ENCODE measurements around the gene C19orf44.
A peak's percentile ranks its signal among the peaks of the same experiment; 100 is the strongest.
"Not testable (repeated sequence)": the region's sequence is repeated elsewhere in the genome, so short reads cannot be mapped to it uniquely, and the experiment has no call there.

The C19orf44 gene

GRCh38 chr19:16536130-16536529 lies 39.9 kb downstream of the C19orf44 start:
- no peak for DNase-seq (ENCODE audit: low spot score)
- in situ Hi-C loops (cut with MboI; ENCODE audit: low sequenced_read_pairs, unreplicated experiment) = no loop called here
- TF ChIP-seq CTCF (IDR thresholded peaks at IDR 0.05; ENCODE audit: borderline replicate concordance, control extremely low read depth, extremely low read depth, insufficient read depth, missing control alignments) = no peak

DNA sequence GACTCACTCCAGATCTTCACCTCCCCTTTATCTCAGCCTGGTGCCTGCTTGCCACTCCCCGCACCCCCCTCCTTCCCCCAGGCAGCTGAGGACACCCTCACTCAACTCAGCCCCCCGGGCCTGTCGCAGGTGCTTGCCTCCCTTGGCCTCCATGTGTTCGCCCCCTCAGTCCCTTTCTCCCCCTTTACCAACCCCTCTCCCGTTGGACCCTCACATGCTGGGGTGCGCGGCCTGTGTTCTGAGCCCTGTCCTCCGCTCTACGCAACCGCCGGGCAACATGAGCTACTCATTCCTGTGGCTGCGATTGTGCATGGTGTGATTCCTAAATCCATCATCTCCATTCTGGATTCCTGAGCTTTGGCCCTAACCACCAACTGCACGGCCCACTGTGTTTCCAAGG lies 40.9 kb downstream of the C19orf44 start:
- TF ChIP-seq CTCF (IDR thresholded peaks at IDR 0.05; ENCODE audit: borderline replicate concordance, control extremely low read depth, extremely low read depth, insufficient read depth, missing control alignments) = no peak
- in situ Hi-C loops (cut with MboI; ENCODE audit: low sequenced_read_pairs, unreplicated experiment) = no loop called here
- DNase-seq (ENCODE audit: low spot score) = no peak

DNA sequence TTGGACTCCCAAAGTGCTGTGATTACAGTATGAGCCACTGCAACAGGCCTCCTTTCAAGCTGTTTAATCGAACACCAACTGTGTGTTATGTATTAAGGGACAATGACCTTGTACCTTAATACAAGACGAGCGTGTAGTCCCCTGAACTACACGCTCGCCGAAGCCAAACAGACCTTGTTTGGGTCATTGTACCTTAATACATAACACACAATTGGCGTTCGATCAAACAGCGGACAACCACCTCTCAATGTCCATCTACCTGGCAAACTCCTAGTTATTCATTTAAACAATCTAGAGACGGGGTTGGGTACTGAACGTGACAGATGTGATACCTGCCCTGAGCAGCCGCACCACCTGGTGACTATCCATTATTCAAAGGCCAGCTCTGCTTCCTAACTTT lies 44.8 kb downstream of the C19orf44 start:
- no peak for TF ChIP-seq CTCF (IDR thresholded peaks at IDR 0.05; ENCODE audit: borderline replicate concordance, control extremely low read depth, extremely low read depth, insufficient read depth, missing control alignments)
- in situ Hi-C loops (cut with MboI; ENCODE audit: low sequenced_read_pairs, unreplicated experiment) = no loop called here
- DNase-seq (ENCODE audit: low spot score) = no peak

GRCh38 chr19:16541526-16542044 lies 45.4 kb downstream of the C19orf44 start:
- TF ChIP-seq CTCF (IDR thresholded peaks at IDR 0.05; ENCODE audit: borderline replicate concordance, control extremely low read depth, extremely low read depth, insufficient read depth, missing control alignments) = no peak
- DNase-seq (ENCODE audit: low spot score) = no peak
- in situ Hi-C loops (cut with MboI; ENCODE audit: low sequenced_read_pairs, unreplicated experiment) = no loop called here

DNA sequence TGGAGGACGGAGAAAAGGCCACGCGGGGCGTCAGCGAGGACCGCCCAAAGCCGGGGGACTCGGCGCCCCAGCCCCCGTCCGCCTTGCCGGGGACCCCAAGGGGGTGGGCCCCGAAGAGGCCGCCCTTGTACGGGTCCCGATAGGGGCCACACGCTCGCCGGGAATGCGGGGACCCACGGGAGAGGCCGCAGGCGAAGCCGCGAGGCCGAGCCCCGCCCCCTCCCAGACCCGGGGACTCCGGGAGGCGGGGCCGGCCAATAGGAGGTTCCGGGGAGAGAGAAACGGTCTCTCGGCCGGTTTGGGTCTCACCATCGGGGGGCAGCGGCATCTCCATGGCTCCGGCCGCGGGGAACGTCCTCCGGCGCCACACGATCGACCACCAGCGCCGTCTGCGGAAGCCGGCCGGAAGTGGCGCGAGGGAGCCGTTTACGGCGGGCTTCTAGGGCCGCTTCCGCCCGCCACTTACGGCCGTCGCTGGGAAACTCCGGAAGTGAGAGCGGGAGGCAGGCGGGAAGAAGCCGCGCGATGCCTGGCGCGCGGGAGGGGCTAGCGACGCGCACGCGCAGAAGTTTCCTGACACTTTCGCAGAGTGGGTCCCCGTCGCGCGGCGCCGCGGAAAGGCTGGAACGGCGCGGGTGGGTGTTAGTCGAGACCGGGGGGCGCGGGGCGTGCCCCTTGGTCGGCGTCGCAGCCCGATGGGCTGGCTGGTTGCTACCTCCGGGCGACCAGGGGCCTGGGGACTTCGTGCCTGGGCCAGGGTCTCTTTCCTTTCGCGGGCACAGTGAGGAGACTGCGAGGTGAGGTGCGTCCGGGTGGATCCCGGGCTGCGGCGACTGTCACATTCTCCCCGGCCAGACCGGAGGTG lies 46.1 kb downstream of the C19orf44 start, which contains the start of gene CHERP:
Gene CHERP (minus strand): TSS at position 393 of the 865 bp plus-strand sequence. CDS start 59 bp downstream, at position 334.
- in situ Hi-C loops (cut with MboI; ENCODE audit: low sequenced_read_pairs, unreplicated experiment) = no loop called here
- peak; percentile 97 for DNase-seq (ENCODE audit: low spot score)
- no peak for TF ChIP-seq CTCF (IDR thresholded peaks at IDR 0.05; ENCODE audit: borderline replicate concordance, control extremely low read depth, extremely low read depth, insufficient read depth, missing control alignments)

DNA sequence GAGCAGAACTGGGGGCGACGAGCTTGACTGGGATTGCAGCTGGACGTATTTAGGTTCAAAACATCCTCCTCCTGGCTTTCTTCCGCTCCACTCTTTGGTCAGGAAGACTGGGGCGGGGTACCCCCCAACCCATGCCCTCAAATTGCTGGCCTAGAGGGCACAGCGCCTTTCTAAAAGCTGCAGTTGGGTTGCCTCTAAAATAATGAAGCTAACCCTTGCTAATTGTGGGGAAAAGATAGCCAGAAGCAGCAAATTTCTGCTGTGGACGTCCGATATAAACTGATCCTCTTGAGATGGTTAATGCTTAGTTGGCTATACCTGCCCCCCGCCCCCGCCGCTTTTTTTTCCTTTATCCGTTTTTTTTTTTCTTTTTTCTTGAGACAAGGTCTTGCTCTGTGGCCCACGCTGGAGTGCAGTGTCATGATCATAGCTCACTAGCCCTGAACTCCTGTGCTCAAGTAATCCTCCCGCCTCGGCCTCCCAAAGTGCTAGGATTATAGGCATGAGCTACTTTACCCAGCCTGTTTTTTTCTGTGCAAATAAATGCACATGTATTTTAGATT lies 46.8 kb downstream of the C19orf44 start:
- in situ Hi-C loops (cut with MboI; ENCODE audit: low sequenced_read_pairs, unreplicated experiment) = no loop called here
- TF ChIP-seq CTCF (IDR thresholded peaks at IDR 0.05; ENCODE audit: borderline replicate concordance, control extremely low read depth, extremely low read depth, insufficient read depth, missing control alignments) = no peak
- no peak for DNase-seq (ENCODE audit: low spot score)

DNA sequence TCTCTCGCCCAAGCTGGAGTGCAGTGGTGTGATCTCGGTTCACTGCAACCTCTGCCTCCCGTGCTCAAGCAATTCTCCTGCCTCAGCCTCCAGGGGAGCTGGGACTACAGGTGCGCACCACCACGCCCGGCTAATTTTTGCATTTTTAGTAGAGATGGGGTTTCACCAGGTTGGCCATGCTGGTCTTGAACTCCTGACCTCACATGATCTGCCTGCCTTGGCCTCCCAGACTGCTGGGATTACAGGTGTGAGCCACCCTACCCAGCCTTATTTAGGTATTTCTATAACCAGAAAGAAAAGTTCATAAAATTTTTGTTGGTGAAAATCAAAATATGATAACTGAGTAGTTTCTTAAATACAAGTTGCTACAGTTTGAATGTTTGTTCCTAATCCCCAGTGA lies 47.5 kb downstream of the C19orf44 start:
- in situ Hi-C loops (cut with MboI; ENCODE audit: low sequenced_read_pairs, unreplicated experiment); DNase-seq (ENCODE audit: low spot score): not testable (repeated sequence)
